NCI-H2196 treated with DMSO at 0.1 percent for 48 hours (cell line): Measurements from ENCODE around the gene CEP76.
"Not testable (repeated sequence)": the region's sequence is repeated elsewhere in the genome, so short reads cannot be mapped to it uniquely, and the experiment has no call there.

Experiments
- DNase-seq: peaks from one replicate; lab custom pipeline; 2025; ENCODE audit not compliant: unreplicated experiment; lab: John Stamatoyannopoulos, UW

The CEP76 gene

DNA sequence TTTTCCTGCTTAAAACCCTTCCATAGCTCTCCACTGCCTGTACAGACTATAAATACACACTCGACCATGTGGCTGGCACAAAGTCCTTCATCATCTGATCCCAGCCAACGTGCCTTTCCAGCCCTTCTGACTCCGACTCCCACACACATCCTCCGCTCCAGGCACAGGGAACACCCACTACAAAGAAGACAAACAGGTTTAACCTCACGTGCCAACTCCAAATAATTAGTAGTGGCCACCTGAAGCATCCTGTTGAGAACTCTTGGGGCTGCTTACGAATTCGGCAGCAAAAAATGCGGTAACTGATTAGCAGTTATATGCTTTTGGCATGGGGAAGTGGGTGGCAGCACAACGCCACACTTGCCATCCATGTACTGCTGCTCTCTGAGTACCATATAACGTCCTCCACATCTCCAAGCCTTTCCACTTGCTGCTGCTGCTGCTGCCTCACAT, 56.7 kb downstream of the CEP76 start:
- peak; percentile 77 for DNase-seq

DNA sequence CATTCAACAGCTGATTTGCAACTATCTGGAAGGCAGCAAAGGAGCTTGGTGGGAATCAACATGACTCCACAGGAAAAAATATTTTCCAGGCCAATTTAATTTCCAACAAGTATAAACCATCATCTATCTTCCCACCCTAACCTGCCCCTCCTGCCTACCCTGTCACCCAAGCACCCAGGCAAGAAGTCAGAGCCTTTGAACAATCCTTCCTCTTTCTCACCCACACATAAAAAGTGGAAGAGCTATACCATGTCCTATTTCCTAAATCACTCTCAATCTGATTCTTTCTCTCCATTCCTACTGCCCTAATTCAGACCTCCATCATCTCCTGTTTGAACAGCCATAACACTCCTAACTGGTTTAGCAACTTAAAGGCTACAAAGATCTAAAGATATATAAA, 57.3 kb downstream of the CEP76 start:
- no peak for DNase-seq

GRCh38 chr18:12643756-12644155, 58.8 kb downstream of the CEP76 start:
- DNase-seq, result not testable (repeated sequence)

GRCh38 chr18:12640881-12641200, 61.7 kb downstream of the CEP76 start:
- no peak for DNase-seq

GRCh38 chr18:12639990-12640880, 62.3 kb downstream of the CEP76 start:
- no peak for DNase-seq

DNA sequence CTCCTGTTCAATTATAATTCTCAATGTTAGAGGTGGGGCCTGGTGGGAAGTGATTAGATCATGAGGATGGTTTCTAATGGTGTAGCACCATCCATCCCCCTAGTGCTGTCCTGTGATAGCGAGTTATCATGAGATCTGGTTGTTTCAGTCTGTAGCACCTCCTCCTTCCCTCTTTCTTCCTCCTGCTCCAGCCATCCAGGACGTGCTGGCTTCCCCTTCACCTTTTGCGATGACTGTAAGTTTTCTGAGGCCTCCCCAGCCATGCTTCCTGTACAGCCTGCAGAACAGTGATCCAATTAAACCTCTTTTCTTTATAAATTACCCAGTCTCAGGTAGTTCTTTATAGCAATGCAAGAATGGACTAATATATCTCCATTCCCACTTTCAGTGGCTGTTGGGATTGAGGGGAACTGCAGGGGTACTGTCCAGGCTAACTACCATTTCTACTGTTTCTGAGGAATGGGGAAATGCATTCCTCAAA, 63.8 kb downstream of the CEP76 start:
- DNase-seq, result no peak

DNA sequence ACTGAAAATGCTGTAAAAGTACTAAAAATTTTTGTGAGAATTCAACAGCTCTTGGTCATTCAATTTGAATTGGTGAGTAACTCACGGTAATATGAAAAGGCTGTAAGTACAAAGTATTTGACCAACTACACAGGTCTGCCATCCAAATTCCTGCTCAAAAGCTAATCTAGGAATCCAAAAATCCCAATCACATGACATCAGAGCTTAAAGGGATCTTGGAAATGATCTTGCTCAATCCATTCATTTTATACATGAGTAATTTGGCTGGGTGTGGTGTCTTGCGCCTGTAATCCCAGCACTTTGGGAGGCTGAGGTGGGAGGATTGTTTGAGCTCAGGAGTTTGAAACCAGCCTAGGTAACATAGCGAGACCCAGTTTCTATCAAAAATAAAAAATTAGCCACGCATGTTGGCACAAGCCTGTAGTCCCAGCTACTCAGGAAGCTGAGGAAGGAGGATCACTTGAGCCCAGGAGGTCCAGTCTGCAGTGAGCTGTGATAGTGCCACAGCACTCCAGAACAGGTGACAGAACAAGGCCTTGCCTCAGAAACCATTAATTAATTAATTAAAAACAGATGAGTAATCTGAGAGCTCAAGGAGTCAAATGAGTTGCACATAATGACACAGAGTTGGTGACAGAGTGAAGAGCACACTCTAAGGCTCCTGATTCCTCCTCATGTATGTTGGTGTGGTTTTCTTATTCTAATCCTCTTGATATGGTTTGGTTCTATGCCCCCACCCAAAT, 64.5 kb downstream of the CEP76 start:
- no peak for DNase-seq

DNA sequence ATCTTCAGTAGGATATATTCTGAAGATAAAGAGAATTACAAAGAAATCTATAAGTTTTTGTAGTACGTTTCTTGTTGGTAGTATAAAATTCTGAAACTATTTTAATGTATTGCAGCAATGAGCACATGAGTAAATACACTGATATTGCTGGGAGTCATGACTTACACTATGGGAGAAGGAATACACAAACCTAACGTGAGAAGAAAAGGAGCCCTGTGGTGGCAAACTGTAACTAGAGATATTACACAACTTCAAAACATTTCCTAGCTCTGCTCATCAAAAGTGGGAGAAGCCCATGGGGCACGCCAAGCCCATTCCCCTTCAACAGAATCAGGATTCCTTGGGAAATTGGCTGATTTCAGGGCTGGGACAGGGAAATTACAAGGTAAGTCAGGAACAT, 65.1 kb downstream of the CEP76 start:
- DNase-seq, result no peak

GRCh38 chr18:12631831-12632477, 70.6 kb downstream of the CEP76 start:
- DNase-seq, result no peak

GRCh38 chr18:12630136-12630535, 72.4 kb downstream of the CEP76 start:
- DNase-seq, result no peak

GRCh38 chr18:12628706-12629702, 73.5 kb downstream of the CEP76 start:
- no peak for DNase-seq

- not testable (repeated sequence) for DNase-seq
Measured at GRCh38 chr18:12627199-12627598, 75.3 kb downstream of the CEP76 start.

DNA sequence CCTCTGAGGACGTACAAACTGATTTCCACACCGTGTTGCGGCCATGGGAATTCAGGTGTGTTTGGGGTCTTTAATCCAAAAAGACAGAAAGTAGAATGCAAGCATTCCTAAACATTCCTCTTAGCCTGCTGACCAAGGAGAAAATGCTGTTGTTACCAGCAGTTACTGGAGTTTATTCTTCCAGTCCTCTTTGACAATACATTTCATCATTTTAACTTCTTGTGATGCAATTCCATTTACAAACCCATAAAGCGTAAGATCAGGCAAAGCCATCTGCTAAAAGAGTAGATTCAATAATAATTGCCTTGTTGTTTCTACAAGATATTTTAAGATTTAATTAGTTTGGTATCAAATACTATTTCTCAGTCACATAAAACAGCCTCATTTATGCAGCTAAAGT, 77.3 kb downstream of the CEP76 start:
- no peak for DNase-seq
